ENCODE data around the gene TEAD2.
"Not testable (repeated sequence)": the region's sequence is repeated elsewhere in the genome, so short reads cannot be mapped to it uniquely, and the experiment has no call there.

Gene TEAD2

GRCh38 chr19:49331187-49331586 lies 31.0 kb downstream of the TEAD2 start:
- not testable (repeated sequence) for DNase-seq

- DNase-seq: no peak
These were observed 33.5 kb downstream of the TEAD2 start for GRCh38 chr19:49328741-49329140.

- peak in 2 of 5 experiments; percentile 22 to 62 for DNase-seq
These were observed 34.2 kb downstream of the TEAD2 start for GRCh38 chr19:49327878-49328544.

- DNase-seq: no peak
These were observed 36.0 kb downstream of the TEAD2 start for GRCh38 chr19:49326165-49326704.

GRCh38 chr19:49325756-49326155 lies 36.5 kb downstream of the TEAD2 start:
- DNase-seq: not testable (repeated sequence)

- no peak for DNase-seq
These were observed 37.2 kb downstream of the TEAD2 start, which contains the start of gene SLC6A16 for GRCh38 chr19:49324801-49325576. Gene SLC6A16, minus strand, starts transcription at chr19:49325191. Its CDS starts 13,844 bp downstream, at chr19:49311347.

GRCh38 chr19:49318296-49318695 lies 43.9 kb downstream of the TEAD2 start:
- DNase-seq: no peak

GRCh38 chr19:49316284-49316683 lies 45.9 kb downstream of the TEAD2 start:
- DNase-seq: no peak

- no peak for DNase-seq
These were observed 47.1 kb downstream of the TEAD2 start for GRCh38 chr19:49315111-49315510.

- DNase-seq: no peak
These were observed 53.1 kb downstream of the TEAD2 start for GRCh38 chr19:49309087-49309486.

GRCh38 chr19:49306734-49307133 lies 55.5 kb downstream of the TEAD2 start:
- DNase-seq: not testable (repeated sequence)

- DNase-seq: no peak
These were observed 60.4 kb downstream of the TEAD2 start for GRCh38 chr19:49301866-49302252.

GRCh38 chr19:49301165-49301865 lies 60.9 kb downstream of the TEAD2 start:
- peak; percentile 42 to 78 (median 72) for DNase-seq

GRCh38 chr19:49298653-49299052 lies 63.6 kb downstream of the TEAD2 start:
- not testable (repeated sequence) for DNase-seq

- DNase-seq: no peak
These were observed 64.8 kb downstream of the TEAD2 start for GRCh38 chr19:49297403-49297802.

GRCh38 chr19:49295208-49295880 lies 66.9 kb downstream of the TEAD2 start:
- DNase-seq: no peak

GRCh38 chr19:49294401-49294800 lies 67.8 kb downstream of the TEAD2 start:
- DNase-seq: no peak

Measured in T-helper 2 cell (primary cell).